ENCODE results near the gene PDXK. TPM values are rescaled to one million over a fixed set of nuclear protein-coding genes. Genes with fewer than 3 reads are reported as not detected.
A peak's percentile ranks its signal among the peaks of the same experiment; 100 is the strongest.

PDXK gene
- total and polyA plus RNA-seq, 9 of the 15 experiments (the other 6 are each of a cell fraction or from before 2014, with no cell fraction given) = 5.6 to 162 (median 76.5) TPM

DNA sequence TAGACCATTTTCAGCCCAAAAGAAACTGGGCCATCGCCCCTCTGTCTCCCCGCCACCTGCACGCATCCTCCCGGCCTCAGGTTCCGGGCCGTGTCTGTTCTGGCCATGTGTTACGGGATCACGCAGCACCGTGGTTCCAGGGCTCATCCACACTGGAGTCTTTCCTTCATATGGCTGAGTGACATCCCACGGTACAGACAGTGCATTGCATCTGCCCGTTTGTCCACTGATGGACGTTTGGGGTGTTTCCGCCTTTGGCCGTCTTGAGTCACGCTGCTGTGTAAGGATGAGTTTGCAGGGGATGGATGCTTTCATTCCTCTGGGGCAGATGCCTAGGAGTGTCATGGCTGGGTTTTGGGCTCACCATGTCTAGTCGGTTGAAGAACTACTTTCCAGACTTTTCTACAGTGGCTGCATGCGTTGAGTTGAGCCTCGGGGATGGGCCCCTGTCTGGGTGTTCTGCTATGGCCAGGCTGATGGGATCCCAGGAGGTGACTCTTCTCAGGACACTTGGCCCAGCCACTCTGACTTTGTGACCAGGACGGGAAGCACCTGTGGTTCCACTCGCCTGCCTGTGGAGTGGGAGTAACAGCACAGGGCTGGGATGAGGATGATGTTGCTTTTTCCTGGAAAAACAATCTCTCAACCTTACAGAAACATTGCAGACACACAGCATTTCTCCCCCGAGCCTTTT lies 87.2 kb downstream of the PDXK start (continued):
- TF ChIP-seq, protein P1, sequence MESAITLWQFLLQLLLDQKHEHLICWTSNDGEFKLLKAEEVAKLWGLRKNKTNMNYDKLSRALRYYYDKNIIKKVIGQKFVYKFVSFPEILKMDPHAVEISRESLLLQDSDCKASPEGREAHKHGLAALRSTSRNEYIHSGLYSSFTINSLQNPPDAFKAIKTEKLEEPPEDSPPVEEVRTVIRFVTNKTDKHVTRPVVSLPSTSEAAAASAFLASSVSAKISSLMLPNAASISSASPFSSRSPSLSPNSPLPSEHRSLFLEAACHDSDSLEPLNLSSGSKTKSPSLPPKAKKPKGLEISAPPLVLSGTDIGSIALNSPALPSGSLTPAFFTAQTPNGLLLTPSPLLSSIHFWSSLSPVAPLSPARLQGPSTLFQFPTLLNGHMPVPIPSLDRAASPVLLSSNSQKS (CRISPR knock-in tag; IDR thresholded peaks at IDR 0.05) = no peak
- TF ChIP-seq CREBBP (IDR thresholded peaks at IDR 0.05; ENCODE audit: low read depth, low read length) = no peak
- TF ChIP-seq, protein P2, sequence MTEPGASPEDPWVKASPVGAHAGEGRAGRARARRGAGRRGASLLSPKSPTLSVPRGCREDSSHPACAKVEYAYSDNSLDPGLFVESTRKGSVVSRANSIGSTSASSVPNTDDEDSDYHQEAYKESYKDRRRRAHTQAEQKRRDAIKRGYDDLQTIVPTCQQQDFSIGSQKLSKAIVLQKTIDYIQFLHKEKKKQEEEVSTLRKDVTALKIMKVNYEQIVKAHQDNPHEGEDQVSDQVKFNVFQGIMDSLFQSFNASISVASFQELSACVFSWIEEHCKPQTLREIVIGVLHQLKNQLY (CRISPR knock-in tag; conservative IDR thresholded peaks at IDR 0.05) = 0 out of 4 replicates have a peak, but pooled peaks of 1 of the 2 experiments have one; percentile 35
- no peak for TF ChIP-seq TEAD4 (IDR thresholded peaks at IDR 0.05; ENCODE audit: low read length)
- no peak for TF ChIP-seq TEAD4 (CRISPR knock-in tag; IDR thresholded peaks at IDR 0.05; ENCODE audit: borderline replicate concordance)
- no peak for TF ChIP-seq MAFF (IDR thresholded peaks at IDR 0.05; ENCODE audit: low read length)
- TF ChIP-seq TCFL5 (CRISPR knock-in tag; conservative IDR thresholded peaks at IDR 0.05) = no peak
- TF ChIP-seq RBM17 (IDR thresholded peaks at IDR 0.05; ENCODE audit: borderline replicate concordance, low read depth, low read length) = no peak
- TF ChIP-seq, protein P3, sequence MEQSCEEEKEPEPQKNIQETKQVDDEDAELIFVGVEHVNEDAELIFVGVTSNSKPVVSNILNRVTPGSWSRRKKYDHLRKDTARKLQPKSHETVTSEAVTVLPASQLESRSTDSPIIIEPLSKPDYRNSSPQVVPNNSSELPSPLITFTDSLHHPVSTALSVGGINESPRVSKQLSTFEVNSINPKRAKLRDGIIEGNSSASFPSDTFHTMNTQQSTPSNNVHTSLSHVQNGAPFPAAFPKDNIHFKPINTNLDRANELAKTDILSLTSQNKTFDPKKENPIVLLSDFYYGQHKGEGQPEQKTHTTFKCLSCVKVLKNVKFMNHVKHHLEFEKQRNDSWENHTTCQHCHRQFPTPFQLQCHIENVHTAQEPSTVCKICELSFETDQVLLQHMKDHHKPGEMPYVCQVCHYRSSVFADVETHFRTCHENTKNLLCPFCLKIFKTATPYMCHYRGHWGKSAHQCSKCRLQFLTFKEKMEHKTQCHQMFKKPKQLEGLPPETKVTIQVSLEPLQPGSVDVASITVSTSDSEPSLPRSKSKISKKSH (CRISPR knock-in tag; IDR thresholded peaks at IDR 0.05) = no peak
- no peak for TF ChIP-seq ESRRB (CRISPR knock-in tag; IDR thresholded peaks at IDR 0.05; ENCODE audit: borderline replicate concordance)
- TF ChIP-seq, protein P4, sequence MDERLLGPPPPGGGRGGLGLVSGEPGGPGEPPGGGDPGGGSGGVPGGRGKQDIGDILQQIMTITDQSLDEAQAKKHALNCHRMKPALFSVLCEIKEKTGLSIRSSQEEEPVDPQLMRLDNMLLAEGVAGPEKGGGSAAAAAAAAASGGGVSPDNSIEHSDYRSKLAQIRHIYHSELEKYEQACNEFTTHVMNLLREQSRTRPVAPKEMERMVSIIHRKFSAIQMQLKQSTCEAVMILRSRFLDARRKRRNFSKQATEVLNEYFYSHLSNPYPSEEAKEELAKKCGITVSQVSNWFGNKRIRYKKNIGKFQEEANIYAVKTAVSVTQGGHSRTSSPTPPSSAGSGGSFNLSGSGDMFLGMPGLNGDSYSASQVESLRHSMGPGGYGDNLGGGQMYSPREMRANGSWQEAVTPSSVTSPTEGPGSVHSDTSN (CRISPR knock-in tag; IDR thresholded peaks at IDR 0.05; ENCODE audit: low read depth) = no peak
- TF ChIP-seq, protein P4 (tag; conservative IDR thresholded peaks at IDR 0.05; ENCODE audit: low read depth) = 0 out of 2 replicates have a peak, but pooled peaks have one; percentile 10

All from K562 (cell line).